Smooth muscle cell (in vitro differentiated cells): Measurements from ENCODE around the gene CEACAM7. TPM values are rescaled to one million over a fixed set of nuclear protein-coding genes. Genes with fewer than 3 reads are reported as not detected.
"Not testable (repeated sequence)": the region's sequence is repeated elsewhere in the genome, so short reads cannot be mapped to it uniquely, and the experiment has no call there.

Source experiments
- DNase-seq: peaks from one replicate; lab custom pipeline; 2025; ENCODE audit not compliant: unreplicated experiment; lab: John Stamatoyannopoulos, UW
- H2AFZ ChIP-seq: fragments of 200-600 bp; sonication (generic); 2 replicates; pipeline ENCODE4 v1.6.0; 2016; ENCODE audit warnings: antibody characterized with exemption, low read depth, mild to moderate bottlenecking
- H3F3A ChIP-seq: fragments of 200-600 bp; sonication (generic); 2 replicates; pipeline ENCODE4 v1.6.0; 2017; ENCODE audit warnings: antibody characterized with exemption, low read depth
- H3K27ac ChIP-seq: fragments of 200-600 bp; sonication (generic); 2 replicates; pipeline ENCODE4 v1.5.1; 2016; ENCODE audit warnings: low read depth, mild to moderate bottlenecking
- H3K27me3 ChIP-seq: fragments of 200-600 bp; sonication (generic); 2 replicates; pipeline ENCODE4 v1.6.1; 2016; ENCODE audit warnings: low read depth, mild to moderate bottlenecking
- H3K36me3 ChIP-seq: fragments of 200-600 bp; sonication (generic); 2 replicates; pipeline ENCODE4 v1.5.1; 2016; ENCODE audit warnings: low read depth
- H3K4me1 ChIP-seq: fragments of 200-600 bp; sonication (generic); 2 replicates; pipeline ENCODE4 v1.5.1; 2016; ENCODE audit warnings: low read depth
- H3K4me2 ChIP-seq: fragments of 200-600 bp; sonication (generic); 2 replicates; pipeline ENCODE4 v1.6.0; 2016; ENCODE audit warnings: mild to moderate bottlenecking
- H3K4me3 ChIP-seq: fragments of 200-600 bp; sonication (generic); 2 replicates; pipeline ENCODE4 v1.5.1; 2016; ENCODE audit warnings: mild to moderate bottlenecking
- H3K79me2 ChIP-seq: fragments of 200-600 bp; sonication (generic); 2 replicates; pipeline ENCODE4 v1.6.0; 2016; ENCODE audit warnings: low read depth, mild to moderate bottlenecking
- H3K9ac ChIP-seq: fragments of 200-600 bp; sonication (generic); 2 replicates; pipeline ENCODE4 v1.6.0; 2016; ENCODE audit warnings: low read depth
- H3K9me3 ChIP-seq: fragments of 200-600 bp; sonication (generic); replicated peaks from 2 replicates; pipeline ENCODE4 v1.5.1; 2016; ENCODE audit warnings: low read depth
- H4K20me1 ChIP-seq: fragments of 200-600 bp; sonication (generic); 2 replicates; pipeline ENCODE4 v1.6.0; 2016; ENCODE audit warnings: low read depth
- WGBS: methylation state at CpG from one replicate; pipeline ENCODE4 v1.1.7; 2016; ENCODE audit warnings: low lambda C conversion rate; 5-methylcytosine and 5-hydroxymethylcytosine counted together
- polyA plus RNA-seq: library from polyadenylated mRNA; unstranded; fragments of >200 nt; fragmentation: Nextera tagmentation; extraction: Ambion mirVana; gene quantifications from 2 replicates; pipeline ENCODE4 v1.2.1, GENCODE V29; 2016
- total RNA-seq: library from RNA; depleted of rRNA; stranded (reverse); fragments of >200 nt; gene quantifications from 2 replicates; pipeline ENCODE4 v1.2.3, GENCODE V29; 2014
- TF ChIP-seq, protein P1 (sequence below): fragments of 200-600 bp; sonication (generic); IDR thresholded peaks from 2 replicates; pipeline ENCODE4 v1.5.1; 2017; ENCODE audit warnings: borderline replicate concordance, mild to moderate bottlenecking, antibody characterized with exemption; ENCODE audit not compliant: insufficient read depth, poor library complexity, severe bottlenecking

CEACAM7 gene
- total and polyA plus RNA-seq, 2 experiments from 2014 or later, result not detected

DNA sequence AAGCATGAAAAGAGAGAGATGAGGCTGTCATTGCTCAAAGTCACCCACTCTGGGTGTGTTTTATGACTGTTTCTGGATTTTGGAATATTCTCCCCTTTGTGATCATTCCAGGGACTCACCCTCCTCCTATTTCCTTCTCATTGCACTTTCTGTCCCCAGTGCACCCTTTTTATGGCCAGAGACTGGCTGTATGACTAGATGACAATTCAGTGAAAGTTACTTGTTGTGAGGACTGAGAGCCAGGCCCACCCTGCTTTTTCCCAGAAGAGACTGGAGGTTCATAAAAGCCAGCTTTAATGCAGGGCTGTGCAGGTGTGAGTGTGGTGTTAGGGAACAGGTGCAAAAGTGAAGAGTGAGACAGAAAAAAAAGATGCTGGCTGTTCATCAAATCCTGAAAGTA, 17.3 kb downstream of the CEACAM7 start:
- Histone ChIP-seq H3K9ac (no peak overlapping the region), H3F3A (no peaks in the 10 kb centered on the region), H3K4me1 (no peaks in the 10 kb centered on the region), H3K36me3 (no peaks in the 10 kb centered on the region), H3K4me2 (no peak overlapping the region), H2AFZ (no peak overlapping the region), H3K27ac (no peak overlapping the region), H3K79me2 (no peaks in the 10 kb centered on the region), H3K27me3 (no peaks in the 10 kb centered on the region), H3K9me3 (peaks cover 8% of the 10 kb centered on the region), H4K20me1 (no peaks in the 10 kb centered on the region), H3K4me3 (no peak overlapping the region)
- no peak for DNase-seq
- TF ChIP-seq, protein P1, sequence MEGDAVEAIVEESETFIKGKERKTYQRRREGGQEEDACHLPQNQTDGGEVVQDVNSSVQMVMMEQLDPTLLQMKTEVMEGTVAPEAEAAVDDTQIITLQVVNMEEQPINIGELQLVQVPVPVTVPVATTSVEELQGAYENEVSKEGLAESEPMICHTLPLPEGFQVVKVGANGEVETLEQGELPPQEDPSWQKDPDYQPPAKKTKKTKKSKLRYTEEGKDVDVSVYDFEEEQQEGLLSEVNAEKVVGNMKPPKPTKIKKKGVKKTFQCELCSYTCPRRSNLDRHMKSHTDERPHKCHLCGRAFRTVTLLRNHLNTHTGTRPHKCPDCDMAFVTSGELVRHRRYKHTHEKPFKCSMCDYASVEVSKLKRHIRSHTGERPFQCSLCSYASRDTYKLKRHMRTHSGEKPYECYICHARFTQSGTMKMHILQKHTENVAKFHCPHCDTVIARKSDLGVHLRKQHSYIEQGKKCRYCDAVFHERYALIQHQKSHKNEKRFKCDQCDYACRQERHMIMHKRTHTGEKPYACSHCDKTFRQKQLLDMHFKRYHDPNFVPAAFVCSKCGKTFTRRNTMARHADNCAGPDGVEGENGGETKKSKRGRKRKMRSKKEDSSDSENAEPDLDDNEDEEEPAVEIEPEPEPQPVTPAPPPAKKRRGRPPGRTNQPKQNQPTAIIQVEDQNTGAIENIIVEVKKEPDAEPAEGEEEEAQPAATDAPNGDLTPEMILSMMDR, result no peak

DNA sequence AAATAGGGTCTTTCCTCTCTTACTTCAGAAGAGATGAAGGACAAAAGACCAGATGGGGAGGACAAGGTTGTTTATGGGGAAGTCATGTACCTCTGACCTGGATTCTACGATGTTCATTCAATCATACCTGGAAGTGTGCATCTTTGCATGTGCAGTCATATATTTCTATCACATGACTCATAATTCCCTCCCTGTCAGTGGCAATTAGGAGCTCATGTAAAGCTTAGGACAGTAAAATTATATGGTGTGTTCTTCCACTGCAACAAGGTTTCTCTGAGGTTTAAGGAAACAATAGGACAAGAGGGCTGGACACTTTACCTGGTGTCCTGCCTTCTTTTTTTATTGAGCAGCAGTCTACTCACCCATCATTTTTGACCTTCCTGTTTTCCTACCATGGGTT, 19.8 kb downstream of the CEACAM7 start:
- Histone ChIP-seq H3K36me3 (no peaks in the 10 kb centered on the region), H3K4me3 (no peak overlapping the region), H3K9ac (no peak overlapping the region), H4K20me1 (no peaks in the 10 kb centered on the region), H3K4me1 (no peaks in the 10 kb centered on the region), H3K27ac (no peak overlapping the region), H3K79me2 (no peaks in the 10 kb centered on the region), H2AFZ (no peak overlapping the region), H3K27me3 (no peaks in the 10 kb centered on the region), H3F3A (no peaks in the 10 kb centered on the region), H3K4me2 (no peak overlapping the region), H3K9me3 (peaks cover 6% of the 10 kb centered on the region)
- DNase-seq, result no peak
- TF ChIP-seq, protein P1, result no peak
- 33% methylated on average over 1 of the region's 1 CpG for WGBS

DNA sequence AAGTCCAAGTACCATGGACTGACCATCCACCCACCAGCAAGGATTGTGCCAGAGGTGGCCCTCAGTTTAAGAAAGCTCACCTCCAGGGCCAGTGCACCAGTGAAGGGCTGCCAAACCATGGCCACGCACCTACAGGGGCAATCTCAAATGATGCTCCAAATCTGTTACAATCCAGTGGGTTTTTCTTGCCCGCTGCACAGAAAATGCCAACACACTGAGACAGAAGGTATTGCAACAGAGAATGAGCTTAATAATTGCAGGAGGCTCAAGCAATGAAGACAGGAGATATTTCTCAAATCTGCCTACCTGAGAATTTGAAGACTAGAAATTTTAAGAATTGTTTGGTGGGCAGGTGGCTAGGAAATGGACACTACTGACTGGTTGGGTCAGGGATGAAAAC, 22.0 kb downstream of the CEACAM7 start:
- DNase-seq, result no peak
- Histone ChIP-seq H3K27ac (no peak overlapping the region), H3K36me3 (no peaks in the 10 kb centered on the region), H3K27me3 (no peaks in the 10 kb centered on the region), H3K4me1 (no peaks in the 10 kb centered on the region), H3K79me2 (no peaks in the 10 kb centered on the region), H2AFZ (no peak overlapping the region), H3K4me2 (no peak overlapping the region), H4K20me1 (no peaks in the 10 kb centered on the region), H3K9me3 (peaks cover 9% of the 10 kb centered on the region), H3K4me3 (no peak overlapping the region), H3F3A (no peaks in the 10 kb centered on the region), H3K9ac (no peak overlapping the region)
- TF ChIP-seq, protein P1, result no peak
- 51% methylated on average over 2 of the region's 2 CpGs for WGBS

DNA sequence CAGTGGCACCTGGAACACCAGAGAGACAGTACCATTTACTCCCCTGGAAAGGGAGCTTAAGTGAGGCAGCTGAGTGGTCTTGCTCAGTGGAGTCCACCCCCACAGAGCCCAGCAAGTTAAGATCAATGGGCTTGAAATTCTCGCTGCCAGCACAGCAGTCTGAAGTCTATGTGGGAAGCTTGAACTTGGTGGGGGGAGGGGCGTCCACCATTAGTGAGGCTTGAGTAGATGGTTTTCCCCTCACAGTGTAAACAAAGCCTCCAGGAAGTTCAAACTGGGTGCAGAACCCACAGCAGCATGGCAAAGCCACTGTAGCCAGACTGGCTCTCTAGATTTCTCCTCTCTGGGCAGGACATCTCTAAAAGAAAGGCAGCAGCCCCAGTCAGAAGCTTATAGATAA, 30.9 kb downstream of the CEACAM7 start:
- no peak overlapping the region for H3K4me2 ChIP-seq
- no peaks in the 10 kb centered on the region for H4K20me1 ChIP-seq
- no peak overlapping the region for H3K27ac ChIP-seq
- no peaks in the 10 kb centered on the region for H3K27me3 ChIP-seq
- peaks cover 2% of the 10 kb centered on the region for H3K9me3 ChIP-seq
- 44% methylated on average over 2 of the region's 2 CpGs for WGBS
- DNase-seq, result no peak
- no peak overlapping the region for H3K4me3 ChIP-seq
- H3K9ac ChIP-seq, result no peak overlapping the region
- no peak overlapping the region for H2AFZ ChIP-seq
- TF ChIP-seq, protein P1, result no peak
- no peaks in the 10 kb centered on the region for H3K36me3 ChIP-seq
- H3K79me2 ChIP-seq, result no peaks in the 10 kb centered on the region
- no peaks in the 10 kb centered on the region for H3F3A ChIP-seq
- no peaks in the 10 kb centered on the region for H3K4me1 ChIP-seq

DNA sequence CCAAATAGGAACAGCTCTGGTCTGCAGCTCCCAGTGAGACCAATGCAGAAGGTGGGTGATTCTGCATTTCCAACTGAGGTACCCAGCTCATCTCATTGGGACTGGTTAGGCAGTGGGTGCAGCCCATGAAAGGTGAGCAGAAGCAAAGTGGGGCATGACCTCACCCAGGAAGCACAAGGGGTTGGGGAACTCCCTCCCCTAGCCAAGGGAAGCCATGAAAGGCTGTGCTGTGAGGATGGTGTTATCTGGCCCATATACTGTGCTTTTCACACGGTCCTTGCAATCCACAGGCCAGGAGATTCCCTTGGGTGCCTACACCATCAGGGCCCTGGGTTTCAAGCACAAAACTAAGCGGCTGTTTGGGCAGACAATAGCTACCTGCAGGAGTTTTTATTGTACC, 31.3 kb downstream of the CEACAM7 start:
- not testable (repeated sequence) for H3K9me3 ChIP-seq, H3K79me2 ChIP-seq, H3K4me3 ChIP-seq, H3K4me2 ChIP-seq, H3K4me1 ChIP-seq, H3K36me3 ChIP-seq, DNase-seq, H2AFZ ChIP-seq, H3K9ac ChIP-seq, H3K27ac ChIP-seq, H4K20me1 ChIP-seq, H3K27me3 ChIP-seq, H3F3A ChIP-seq
- WGBS, result 49% methylated on average over 2 of the region's 2 CpGs
